Sigmoid colon (tissue), 7 donors: Measurements from ENCODE around the gene AMER3. TPM values are rescaled to one million over a fixed set of nuclear protein-coding genes. Genes with fewer than 3 reads are reported as not detected.

Experiments
- DNase-seq: peaks from one replicate; pipeline ENCODE4 v3.0.0-alpha.2; 2019
- H3K27ac ChIP-seq, 4 donors: fragments of 200-600 bp; sonication (generic); one replicate each; pipeline ENCODE4 v1.5.1; 2016 to 2019; ENCODE audit warnings: mild to moderate bottlenecking in 1 of 4
- H3K27me3 ChIP-seq, 3 donors: fragments of 200-600 bp; sonication (generic); one replicate each; pipeline ENCODE4 v1.5.1; 2019; ENCODE audit warnings: mild to moderate bottlenecking in 1 of 3
- H3K36me3 ChIP-seq, 4 donors: fragments of 200-600 bp; sonication (generic); one replicate each; pipeline ENCODE4 v1.5.1; 2016 to 2019
- H3K4me1 ChIP-seq, 4 donors: fragments of 200-600 bp; sonication (generic); one replicate each; pipeline ENCODE4 v1.5.1; 2017 to 2019
- H3K4me3 ChIP-seq, 4 donors: fragments of 200-600 bp; sonication (generic); one replicate each; pipeline ENCODE4 v1.5.1; 2017 to 2019; ENCODE audit warnings: mild to moderate bottlenecking in 2 of 4, moderate library complexity in 1 of 4
- H3K9me3 ChIP-seq, 4 donors: fragments of 200-600 bp in 3 of 4; sonication (generic) in 3 of 4; one replicate each; pipeline versions ENCODE4 v1.5.1 to v1.6.1; 2013 to 2019
- EP300 ChIP-seq, 4 donors: sonication (generic); formaldehyde crosslinking; IDR thresholded peaks; one replicate each; pipeline ENCODE4 v1.6.1; 2017; ENCODE audit warnings: antibody characterized with exemption in 4 of 4
- POLR2A ChIP-seq, 2 donors: fragments of 450-650 bp; IDR thresholded peaks; one replicate each; pipeline ENCODE4 v1.6.1; 2016; ENCODE audit warnings: antibody characterized with exemption in 2 of 2, mild to moderate bottlenecking in 2 of 2, moderate library complexity in 2 of 2
- POLR2AphosphoS5 ChIP-seq, 4 donors: sonication (generic); formaldehyde crosslinking; IDR thresholded peaks; one replicate each; pipeline ENCODE4 v1.6.1; 2017; ENCODE audit warnings: antibody characterized with exemption in 4 of 4
- WGBS, 2 donors: extraction: QIAGEN DNeasy Blood & Tissue Kit; methylation state at CpG; one replicate each; pipeline ENCODE4 v1.1.7; 2013; 5-methylcytosine and 5-hydroxymethylcytosine counted together
- intact Hi-C: fragments of 100-400 bp; cut with DNase I; formaldehyde crosslinking; loops from one replicate; pipeline ENCODE4 v1.15.1; 2023
- polyA plus RNA-seq, 3 donors: library from polyadenylated mRNA; stranded (reverse); fragments of 200-250 nt; gene quantifications; one replicate each; pipeline ENCODE4 v1.2.3, GENCODE V29; 2013
- total RNA-seq, 4 donors: library from RNA; depleted of rRNA; stranded (reverse); fragments of >200 nt; gene quantifications; one replicate each; pipeline ENCODE4 v1.1.0, GENCODE V29; 2016
- TF ChIP-seq, protein P1 (sequence below), 4 experiments: fragments of 450-650 bp in 3 of 4; fragments of 200-600 bp in 1 of 4; IDR thresholded peaks; one replicate each; pipeline ENCODE4 v1.5.1; 2016 to 2019; ENCODE audit warnings: antibody characterized with exemption in 4 of 4, mild to moderate bottlenecking in 3 of 4, moderate library complexity in 2 of 4
- donor health status: healthy with polysubstance abuse.
- donor health status: Bipolar disorder and iron deficiency.
- donor health status: healthy.

AMER3 gene
- total and polyA plus RNA-seq, 7 donors = under 0.01 to 1.4 (median 0.28) TPM; not detected in 2

GRCh38 chr2:130814931-130815680 is 59.8 kb downstream of the AMER3 start:
- H3K4me3 ChIP-seq = no peak overlapping the region
- peaks cover 0 to 3% (median 0%) of the 10 kb centered on the region in 3 donors for H3K27me3 ChIP-seq
- no peak for DNase-seq
- TF ChIP-seq POLR2AphosphoS5 (IDR thresholded peaks at IDR 0.05) (no peak), EP300 (IDR thresholded peaks at IDR 0.05) (no peak), POLR2A (IDR thresholded peaks at IDR 0.05) (no peak)
- TF ChIP-seq, protein P1, sequence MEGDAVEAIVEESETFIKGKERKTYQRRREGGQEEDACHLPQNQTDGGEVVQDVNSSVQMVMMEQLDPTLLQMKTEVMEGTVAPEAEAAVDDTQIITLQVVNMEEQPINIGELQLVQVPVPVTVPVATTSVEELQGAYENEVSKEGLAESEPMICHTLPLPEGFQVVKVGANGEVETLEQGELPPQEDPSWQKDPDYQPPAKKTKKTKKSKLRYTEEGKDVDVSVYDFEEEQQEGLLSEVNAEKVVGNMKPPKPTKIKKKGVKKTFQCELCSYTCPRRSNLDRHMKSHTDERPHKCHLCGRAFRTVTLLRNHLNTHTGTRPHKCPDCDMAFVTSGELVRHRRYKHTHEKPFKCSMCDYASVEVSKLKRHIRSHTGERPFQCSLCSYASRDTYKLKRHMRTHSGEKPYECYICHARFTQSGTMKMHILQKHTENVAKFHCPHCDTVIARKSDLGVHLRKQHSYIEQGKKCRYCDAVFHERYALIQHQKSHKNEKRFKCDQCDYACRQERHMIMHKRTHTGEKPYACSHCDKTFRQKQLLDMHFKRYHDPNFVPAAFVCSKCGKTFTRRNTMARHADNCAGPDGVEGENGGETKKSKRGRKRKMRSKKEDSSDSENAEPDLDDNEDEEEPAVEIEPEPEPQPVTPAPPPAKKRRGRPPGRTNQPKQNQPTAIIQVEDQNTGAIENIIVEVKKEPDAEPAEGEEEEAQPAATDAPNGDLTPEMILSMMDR (IDR thresholded peaks at IDR 0.05) = no peak
- no peaks in the 10 kb centered on the region for H3K36me3 ChIP-seq
- H3K4me1 ChIP-seq = peaks cover 0 to 10% (median 9%) of the 10 kb centered on the region in 4 donors
- no peaks in the 10 kb centered on the region for H3K9me3 ChIP-seq
- WGBS, 2 donors = 90 to 92% methylated on average over 15 of the region's 15 CpGs
- no peak overlapping the region for H3K27ac ChIP-seq
- intact Hi-C loops = no loop called here

Other genes starting within 250 kb of the AMER3 start
- gene POTEI, start 246.2 kb upstream of the AMER3 start, total RNA-seq = not detected
- under 1 TPM in 1 of 3 donors, not detected in 2; 0.03 TPM for gene POTEI, start 246.2 kb upstream of the AMER3 start, polyA plus RNA-seq
- gene CFC1B, start 234.3 kb upstream of the AMER3 start, total RNA-seq = not detected
- gene CFC1B, start 234.3 kb upstream of the AMER3 start, polyA plus RNA-seq = not detected
- gene CFC1, start 156.0 kb upstream of the AMER3 start, total RNA-seq = not detected
- under 1 TPM in 2 of 3 donors, not detected in 1; 0.29 to 0.69 TPM for gene CFC1, start 156.0 kb upstream of the AMER3 start, polyA plus RNA-seq
- not detected for gene POTEJ, start 144.1 kb upstream of the AMER3 start, total RNA-seq
- gene POTEJ, start 144.1 kb upstream of the AMER3 start, polyA plus RNA-seq = under 1 TPM in 1 of 3 donors, not detected in 2; 0.01 TPM
- not detected for gene GPR148, start 26.5 kb upstream of the AMER3 start, total RNA-seq
- under 1 TPM in 1 of 3 donors, not detected in 2; 0.04 TPM for gene GPR148, start 26.5 kb upstream of the AMER3 start, polyA plus RNA-seq
- 10 to 100 TPM; 15.8 to 32.4 (median 20.6) TPM for gene ARHGEF4, start 81.4 kb downstream of the AMER3 start, total RNA-seq
- gene ARHGEF4, start 81.4 kb downstream of the AMER3 start, polyA plus RNA-seq = 1 to 10 TPM in 2 of 3 donors, not detected in 1; 1.7 to 3.0 TPM